Activated gamma-delta T cell (primary cell): Measurements from ENCODE around the gene GH1.

Experiments used
- DNase-seq: peaks from one replicate; lab custom pipeline; 2025; lab: John Stamatoyannopoulos, UW

GH1 gene

DNA sequence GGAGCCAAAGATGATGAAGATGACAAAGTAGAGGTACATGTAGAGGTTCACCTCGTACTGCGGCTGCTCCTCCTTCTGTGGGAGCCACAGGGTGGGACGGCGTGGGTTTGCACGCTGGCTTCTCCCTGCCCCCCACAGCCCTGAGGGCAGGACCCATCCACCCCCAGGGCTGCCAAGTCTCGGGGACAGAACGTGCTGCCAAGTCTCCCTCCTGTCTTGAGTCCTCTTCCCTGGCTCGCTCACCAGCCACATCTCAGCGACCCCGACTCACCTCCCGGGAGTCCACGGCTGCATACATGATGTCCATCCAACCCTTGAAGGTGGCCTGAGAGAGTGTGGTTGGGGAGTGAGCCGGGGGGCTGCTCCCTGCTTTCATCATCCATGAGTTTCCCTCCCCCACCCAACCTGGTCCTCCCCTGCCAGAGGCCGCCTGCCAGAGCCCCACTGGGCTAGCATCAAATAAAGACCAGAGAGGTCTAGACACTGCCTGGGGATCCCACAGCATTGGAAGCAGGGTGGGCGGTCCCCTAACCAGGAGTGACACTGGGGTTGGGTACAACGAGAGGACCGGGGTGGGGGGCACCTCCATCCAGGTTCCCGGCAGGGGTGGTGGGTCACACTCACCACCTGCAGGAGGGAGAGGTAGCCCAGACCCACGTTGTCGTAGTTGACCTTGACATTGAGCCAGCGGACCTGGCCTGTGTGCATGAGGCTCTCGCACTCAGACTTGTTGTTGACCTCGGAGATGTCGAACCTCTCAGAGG is 26.3 kb upstream of the GH1 start:
- DNase-seq, result no peak

DNA sequence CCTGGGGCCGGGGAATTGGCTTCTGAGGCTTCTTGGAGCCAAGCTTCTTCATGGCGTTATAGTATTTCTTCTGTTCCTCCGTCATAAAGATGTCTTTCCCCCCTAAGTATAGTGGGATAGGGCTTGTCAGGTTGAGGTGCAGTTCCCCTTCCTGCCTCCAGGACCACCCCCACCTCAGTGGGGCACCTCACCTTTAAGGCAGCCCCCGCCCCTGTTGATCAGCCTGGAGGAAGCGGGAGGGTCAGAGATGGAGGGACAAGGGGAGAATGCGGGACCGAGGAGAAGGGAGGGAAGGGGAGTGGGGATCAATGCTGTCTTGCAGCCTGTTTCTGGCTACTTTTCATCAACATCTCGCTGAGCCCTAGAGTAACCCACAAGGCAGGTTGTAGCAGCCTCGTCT is 25.1 kb upstream of the GH1 start:
- no peak for DNase-seq

DNA sequence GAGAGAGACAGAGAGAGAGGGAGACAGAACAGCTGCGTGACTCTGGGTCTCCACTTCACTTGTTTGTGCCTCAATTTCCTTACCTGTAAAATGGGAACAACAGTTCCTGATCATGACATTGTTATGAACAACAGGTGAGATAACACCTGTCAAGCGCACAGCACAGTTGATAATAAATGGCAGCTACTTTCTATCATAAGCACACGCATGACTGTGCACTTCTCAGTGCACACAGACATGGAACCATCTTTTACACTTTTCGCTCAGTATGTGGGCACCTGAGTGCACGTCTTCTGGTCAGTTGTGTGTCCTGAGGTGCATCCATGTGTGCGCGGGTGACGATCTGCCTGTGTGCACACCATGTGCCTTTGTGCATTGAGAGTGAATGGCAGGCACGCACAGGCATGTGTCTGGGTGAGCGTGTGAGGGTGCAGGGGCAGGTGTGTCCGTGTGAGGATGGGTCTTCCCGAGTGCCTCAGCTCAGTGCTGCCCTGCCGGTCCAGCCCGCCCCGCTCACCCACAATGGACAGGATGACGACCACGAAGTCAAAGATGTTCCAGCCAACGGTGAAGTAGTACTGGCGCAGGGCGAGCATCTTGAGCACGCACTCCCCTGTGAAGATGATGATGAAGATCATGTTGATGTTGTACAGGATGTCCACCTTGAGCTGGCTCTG is 23.8 kb upstream of the GH1 start:
- no peak for DNase-seq

DNA sequence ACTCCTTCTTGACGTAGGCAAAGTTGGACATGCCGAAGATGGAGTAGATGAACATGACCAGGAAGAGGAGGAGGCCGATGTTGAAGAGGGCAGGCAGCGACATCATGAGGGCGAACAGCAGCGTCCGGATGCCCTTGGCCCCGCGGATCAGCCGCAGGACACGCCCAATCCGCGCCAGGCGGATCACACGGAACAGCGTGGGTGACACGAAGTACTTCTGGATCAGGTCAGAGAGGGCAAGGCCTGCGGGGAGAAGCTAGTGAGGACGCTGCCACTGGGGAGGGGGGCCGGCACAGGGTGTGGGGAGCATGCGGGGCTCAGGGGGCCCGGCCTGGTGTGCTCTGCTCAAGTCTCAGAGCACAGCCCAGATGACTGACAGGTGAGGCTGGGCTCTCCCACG is 23.1 kb upstream of the GH1 start:
- DNase-seq, result no peak

DNA sequence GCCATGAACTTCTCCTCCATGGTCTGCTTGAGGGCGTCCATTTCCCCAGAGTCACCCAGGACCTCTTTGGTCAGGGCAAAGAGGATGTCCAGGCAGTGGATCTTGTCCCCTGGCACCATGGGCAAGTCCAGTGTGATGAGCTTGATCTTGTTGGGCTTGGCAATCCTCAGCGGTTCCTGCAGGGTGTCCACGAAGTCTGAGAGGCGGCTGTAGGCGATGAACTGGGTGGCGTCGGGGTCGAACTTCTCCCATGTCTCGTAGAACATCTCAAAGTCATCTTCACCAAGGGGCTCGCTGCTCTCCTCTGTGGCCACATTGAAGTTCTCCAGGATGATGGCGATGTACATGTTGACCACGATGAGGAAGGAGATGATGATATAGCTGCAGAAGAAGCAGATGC is 22.5 kb upstream of the GH1 start:
- no peak for DNase-seq

DNA sequence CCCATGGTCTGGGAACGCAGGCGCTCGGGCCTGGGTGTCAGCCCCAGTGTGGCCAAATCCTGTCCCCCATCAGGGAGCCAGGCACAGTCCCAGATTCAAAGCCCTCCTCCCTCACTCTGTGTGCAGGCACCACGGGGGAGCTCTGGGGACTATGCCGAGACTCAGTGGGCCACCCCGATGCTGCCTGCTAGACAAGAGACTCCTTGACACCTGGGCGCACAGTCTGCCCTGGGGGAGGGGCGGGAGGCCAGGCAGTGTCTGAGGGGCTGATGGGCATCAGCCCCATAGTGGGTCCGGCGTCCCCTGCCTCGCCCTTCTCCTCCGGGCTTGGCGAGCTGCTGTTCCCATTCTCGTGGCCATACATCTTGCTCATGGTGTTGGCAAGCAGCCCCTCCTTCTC is 21.9 kb upstream of the GH1 start:
- DNase-seq, result no peak

DNA sequence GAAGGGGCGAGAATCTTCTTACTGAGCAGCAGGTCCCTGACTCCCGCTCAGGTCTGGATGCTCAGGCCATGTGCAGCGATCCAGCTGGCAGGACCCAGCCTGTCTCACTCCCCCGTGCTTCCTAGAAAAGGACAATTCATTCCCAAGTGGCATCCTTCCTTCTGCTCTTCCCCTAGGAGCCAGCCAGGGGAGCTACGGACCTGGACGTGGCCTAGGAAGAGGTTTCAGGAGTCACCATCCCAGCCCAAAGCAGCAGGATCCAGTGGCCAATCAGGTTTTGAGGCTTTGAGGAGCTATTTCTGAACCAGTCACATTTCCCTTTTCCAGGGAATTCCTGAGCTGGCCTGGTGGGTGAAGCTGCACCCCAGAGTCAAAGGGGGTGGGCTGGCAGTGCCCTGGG is 21.2 kb upstream of the GH1 start:
- DNase-seq, result no peak

DNA sequence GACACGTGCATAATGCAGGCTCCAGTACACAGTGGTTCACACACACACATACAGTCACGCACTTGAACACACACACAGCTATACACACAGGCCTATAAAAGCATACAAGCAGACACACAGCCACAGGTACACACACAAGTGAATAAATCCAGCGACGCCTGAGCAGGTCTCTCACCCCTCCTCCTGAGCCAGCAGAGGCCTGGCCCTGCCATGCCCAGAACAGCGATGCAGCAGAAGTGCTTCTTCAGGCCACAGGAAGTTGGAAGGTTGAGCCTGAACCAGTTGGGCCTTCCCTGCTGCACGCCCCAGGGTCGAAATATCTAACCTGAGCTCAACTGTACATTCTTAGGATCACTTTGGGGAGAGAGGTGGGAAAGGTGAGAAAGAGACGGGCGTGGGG is 20.8 kb upstream of the GH1 start:
- DNase-seq, result no peak

DNA sequence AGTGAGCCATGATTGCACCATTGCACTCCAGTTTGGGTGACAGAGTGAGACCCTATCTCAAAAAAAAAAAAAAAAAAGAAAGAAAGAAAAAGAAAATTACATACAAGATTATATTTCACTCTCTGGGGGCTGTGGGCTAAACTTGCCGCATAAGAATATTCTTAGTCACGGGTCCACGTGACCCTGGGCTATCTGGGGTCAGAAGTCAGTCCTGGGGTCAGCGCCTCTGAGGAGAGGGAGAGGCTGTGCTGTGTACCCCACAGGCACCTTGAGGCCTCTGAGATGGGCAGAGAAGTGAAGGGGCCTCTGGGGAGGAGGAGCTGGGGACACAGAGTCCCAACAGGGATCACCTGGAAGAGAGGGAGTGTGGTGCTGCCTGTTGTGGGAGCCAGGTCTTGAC is 19.3 kb upstream of the GH1 start:
- DNase-seq, result no peak

DNA sequence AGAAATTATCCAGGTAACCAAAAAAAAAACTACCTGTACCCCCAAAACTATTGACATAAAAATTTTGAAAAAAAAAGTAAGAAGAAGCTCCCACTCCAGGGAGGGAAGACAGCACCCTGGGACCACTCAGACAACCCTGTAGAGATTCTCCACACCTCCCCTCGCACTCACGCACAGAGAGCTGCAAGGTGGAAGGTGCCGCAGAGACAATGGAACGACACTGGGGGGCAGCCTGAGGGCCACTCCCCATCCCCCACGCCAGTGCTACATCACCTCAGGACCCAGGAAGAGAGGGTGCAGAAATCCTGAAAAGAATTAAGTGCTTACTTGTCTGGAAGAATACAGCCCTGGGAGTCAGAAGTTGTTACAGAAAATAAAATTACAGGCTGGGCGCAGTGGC is 18.7 kb upstream of the GH1 start:
- DNase-seq, result no peak

DNA sequence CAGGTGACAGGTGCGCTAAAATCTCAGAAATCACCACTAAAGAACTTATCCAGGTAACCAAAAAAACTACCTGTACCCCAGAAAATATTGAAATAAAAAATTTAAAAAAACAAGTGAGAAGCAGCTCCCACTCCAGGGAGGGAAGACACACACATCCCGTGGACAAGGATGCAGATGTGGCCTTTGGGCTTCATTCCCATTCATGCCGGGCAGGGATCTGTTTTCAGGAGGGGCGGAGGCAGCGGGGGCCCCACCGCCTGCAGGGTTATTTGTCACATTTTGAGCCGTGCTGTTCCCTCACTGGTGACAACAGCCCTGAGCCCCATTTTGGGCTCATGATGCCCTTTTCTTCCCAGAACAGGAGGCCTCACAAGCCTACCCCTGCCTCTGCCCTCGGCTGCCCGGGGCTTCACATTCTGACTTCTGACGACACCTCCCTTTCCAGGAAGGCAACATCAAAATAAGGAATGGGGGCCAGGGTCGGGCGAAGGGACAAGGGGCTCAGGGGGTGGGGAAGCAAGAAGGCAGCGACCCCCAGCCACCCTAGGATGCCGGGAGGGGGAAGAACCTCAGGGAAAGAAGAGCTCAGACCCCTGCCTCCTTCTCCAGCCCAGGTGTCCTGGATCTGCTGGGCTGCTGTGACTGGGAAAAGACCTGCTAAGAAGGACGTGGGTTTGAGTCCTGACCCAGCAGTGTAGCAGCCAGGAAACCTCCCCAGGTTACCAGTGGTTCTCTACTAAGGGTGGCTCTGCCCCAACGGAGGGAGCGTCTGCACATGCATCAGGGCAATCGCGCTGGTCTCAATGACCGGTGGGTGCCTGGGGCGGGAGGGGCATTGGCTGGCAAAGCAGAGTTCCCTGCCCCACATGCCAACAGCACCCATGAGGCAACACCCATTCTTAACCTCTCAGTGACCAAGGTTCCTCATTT is 15.8 kb upstream of the GH1 start:
- DNase-seq, result no peak

DNA sequence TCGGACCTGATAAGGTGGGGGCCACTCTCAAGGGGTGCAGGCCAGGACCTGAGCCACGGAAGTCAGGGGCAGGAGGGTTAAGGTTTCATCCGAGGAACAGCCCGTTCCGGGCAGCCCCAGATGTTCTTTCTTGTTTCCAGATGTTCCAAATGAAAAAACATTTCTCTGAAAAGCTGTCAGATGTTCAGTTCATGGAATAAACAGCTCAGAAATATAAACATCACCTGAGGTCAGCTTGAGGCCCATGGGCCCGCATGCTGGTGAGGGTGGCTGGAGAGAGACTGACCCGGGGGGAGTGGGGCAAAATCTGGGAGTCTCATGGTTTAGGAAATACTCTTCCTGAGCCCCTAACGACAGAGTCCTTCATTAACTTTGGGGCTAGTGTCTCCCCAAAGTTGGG is 15.0 kb upstream of the GH1 start:
- no peak for DNase-seq

DNA sequence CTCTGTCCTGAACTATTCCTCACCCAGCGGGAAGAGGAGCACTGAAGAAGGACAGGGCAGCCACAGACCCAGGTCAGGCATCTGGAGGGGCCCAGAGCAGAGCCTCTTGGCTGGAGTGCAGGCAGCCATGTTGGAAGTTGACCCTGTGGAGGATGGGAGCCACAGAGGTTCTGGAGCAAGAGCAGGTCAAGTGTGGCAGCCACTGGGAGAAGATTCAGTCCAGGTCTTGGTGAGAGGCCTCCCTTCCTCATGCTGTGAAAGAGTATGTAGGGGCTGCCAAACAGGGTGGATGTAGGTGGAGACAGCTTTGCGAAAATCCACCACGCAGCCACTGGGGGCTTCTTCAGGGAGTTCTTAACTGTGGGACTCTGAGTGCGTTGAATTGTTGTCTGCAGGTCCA is 14.1 kb upstream of the GH1 start:
- no peak for DNase-seq

DNA sequence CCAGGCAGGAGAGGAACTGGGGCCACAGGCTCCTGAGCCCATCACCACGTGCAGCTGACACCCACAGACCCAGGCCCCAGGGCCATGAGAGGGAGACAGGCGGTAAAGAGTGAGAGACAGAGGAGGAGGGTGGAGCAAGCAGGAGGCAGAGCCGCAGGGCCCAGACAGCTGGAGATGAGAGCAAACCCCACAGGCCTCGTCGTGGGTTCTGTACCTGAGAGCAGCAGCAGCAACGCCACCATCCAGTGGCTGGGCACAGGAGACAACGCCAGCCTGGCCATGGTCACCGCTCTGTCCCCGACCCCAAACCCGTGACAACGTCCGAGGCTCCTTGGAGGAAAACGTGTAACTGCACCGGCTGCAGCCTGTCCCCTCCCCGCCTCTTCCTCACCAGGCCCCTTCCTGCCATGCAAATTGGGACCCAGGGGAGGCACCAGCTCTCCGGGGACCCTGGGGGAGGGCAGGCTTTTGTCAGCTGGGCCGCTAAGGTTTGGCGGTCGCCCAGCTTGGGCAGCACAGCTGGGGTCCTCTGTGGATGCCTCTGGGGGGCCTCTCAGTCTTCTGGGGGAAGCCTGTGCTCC is 13.4 kb upstream of the GH1 start, which contains the start of gene CD79B:
CD79B (minus strand) TSS at position 351 of the 581 bp plus-strand sequence; CDS start at position 281, 70 bp downstream.
- DNase-seq, result no peak

DNA sequence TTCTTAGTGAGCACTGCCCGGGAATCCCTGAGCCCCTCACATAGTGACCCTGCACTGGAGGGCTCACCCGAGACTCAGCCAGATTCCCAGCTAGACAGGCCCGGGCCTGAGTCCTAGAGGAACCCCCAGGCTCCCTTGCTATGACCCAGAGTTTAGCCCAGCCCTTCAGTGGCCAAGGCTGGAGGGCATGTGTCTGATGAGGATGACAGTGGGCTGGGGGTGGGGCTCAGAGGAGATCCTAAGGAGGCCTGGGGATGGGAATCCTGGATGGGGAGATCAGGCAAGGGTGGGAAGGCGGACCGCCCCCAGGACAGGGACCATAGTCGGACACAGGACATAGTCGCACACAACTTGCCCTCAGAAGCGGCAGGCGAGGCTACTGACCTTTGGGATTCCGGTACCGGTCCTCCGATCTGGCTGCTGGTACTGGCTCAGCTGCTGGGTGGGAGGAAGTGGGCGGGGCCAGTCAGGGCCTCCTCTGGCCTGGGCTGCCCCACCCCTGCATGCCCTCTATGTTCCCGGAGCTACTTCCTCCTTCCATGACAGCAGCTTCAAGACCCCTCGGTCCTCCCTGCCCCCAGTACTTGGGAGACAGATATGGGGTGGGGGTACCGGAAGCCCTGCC is 12.4 kb upstream of the GH1 start:
- no peak for DNase-seq

DNA sequence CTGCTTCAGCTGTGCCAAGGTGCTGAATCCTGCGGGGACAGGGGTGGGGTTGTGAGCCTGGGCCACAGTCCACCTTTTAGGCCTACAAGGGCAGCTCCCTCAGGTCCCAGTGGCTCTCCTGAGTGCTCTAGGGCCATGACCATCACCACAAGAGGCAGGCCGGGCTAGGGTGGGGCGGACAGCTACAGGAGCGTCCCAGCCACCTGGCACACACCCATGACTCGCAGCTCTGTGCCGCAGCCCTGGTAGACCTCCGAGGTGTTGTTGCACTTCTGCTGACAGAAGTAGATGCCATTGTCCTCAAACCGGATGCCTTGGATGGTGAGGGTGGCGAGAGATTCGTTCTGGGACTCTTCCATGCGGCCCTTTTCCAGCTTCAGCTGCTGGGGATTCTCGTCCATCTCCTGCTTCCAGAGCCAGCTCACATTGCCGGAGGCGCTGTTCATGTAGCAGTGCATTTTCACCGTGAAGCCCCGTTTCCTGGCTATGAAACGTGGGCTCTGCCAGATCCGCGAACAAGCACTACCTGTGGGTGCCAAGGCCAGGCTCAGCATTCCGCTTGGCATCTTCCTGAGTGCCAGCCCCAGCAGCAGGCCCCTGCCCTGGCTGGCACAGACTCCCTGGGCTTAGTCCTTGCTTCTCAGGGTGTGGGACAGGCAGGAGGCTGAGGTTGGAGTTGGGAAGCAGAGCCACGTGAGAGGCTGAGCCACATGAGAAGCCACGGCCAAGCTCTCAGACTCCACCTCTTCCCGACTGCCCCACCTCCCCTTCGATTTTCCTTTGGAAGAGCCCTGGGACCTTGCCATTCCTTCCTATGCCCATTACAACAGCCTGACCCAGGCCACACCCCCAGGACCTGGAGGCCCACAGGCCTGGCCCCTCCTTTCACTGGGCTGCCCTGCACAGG is 11.5 kb upstream of the GH1 start:
- no peak for DNase-seq

DNA sequence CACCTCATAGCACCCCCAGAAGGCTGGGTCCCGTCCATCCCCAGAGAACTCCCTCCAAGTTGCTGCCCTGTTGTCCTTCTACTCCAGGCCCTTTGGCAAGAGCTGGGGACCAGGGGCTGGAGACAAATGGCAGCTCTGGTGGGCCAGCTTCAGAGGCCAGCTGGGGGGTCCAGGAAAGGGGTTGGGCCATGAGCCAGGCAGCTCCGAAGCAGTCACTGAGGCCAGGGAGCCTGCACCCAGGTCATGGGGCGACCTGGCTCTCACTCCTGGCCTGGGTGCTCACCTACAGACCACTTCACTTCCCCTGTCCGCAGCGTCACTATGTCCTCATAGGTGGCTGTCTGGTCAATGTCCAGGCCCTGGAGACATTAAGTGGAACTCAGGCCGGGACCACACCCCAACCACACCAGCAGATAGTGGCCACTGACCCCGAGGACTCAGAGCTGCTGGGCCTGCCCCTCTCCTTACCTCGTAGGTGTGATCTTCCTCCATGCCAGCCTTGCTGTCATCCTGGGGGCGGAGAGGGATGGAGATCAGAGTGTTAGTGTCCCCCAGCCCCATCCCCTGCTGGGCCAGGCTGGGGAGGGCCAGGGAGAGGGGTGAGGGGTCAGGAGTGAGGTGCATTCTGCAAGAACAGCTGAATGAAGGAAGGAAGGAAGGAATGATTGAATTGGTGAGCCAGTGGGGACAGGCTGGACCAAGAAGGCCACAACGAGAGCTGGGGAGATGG is 10.5 kb upstream of the GH1 start:
- DNase-seq, result no peak

DNA sequence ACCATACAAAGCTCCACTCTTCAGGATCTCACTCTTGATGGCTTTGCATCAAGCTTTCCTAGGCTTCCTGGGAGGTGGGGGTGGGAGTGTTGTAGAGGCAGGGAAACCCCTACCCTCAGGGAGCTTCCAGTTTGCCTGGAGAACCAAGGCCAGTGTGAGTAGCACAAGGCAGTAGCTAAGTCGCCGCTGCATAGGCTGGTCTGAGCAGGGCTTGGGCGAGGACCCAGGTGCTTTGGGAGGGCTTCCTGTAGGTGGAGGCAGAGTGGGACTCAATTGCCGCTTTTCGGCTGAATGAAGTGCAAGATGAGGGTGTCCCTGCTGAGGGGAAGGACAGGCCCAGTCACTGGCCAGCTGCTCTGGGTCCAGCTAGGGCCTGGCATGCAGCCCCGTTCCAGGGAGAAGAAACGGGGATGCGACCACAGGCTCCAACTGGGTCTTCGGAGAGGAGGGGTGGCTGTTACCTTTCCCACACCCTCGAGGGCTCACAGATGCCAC is 9.6 kb upstream of the GH1 start:
- no peak for DNase-seq

DNA sequence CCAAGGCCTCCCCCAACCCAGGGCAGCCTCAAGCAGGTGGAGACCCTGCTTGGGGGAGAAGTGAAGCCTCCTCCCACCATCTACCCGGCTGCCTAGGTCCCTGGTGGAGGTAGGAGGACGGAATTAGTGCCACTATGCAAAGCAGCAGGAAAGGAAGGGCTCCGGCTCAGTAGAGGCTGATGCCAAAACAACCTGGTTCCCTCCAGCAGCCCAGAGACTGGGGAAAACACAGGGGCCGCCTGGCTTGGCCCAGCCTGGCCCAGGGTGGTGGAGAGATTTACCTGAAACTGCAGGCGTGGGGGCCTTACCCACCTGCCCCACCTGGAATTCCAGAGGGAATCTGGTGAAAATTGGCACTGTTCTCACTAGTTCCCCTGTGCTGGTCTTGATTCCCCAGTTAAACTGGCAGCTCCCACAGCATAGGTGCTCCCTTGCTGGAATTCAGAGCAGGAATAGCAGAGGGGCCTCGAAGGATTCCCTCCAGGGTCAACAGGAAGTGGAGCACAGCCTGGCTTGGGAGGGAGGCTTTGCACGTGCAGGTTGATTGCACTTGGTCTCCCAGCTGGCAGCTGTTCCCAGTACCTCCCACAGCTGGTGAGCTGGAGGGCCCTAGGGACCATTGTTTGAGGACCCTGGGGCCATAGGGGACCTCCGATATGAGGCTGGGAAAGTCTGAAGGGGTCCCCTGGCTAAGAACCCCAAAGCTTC is 9.0 kb upstream of the GH1 start:
- no peak for DNase-seq
